Activated CD4-positive, alpha-beta T cell treated with anti-CD3 and anti-CD28 coated beads, Interleukin-2, amount 10 ng/mL, durations not matched to agents 24 days and 14 days (primary cell): ENCODE measurements around the gene ATG10. TPM values are rescaled to one million over a fixed set of nuclear protein-coding genes. Genes with fewer than 3 reads are reported as not detected.
"Not testable (repeated sequence)": the region's sequence is repeated elsewhere in the genome, so short reads cannot be mapped to it uniquely, and the experiment has no call there.

Experiments
- DNase-seq: peaks from one replicate; pipeline ENCODE4 v3.0.0; 2022
- H3K27ac Mint-ChIP-seq: one replicate; pipeline ENCODE4 v1.8.0; 2022; ENCODE audit warnings: mild to moderate bottlenecking, mixed read lengths
- H3K27me3 Mint-ChIP-seq: one replicate; pipeline ENCODE4 v1.8.0; 2022; ENCODE audit warnings: mixed read lengths
- H3K36me3 Mint-ChIP-seq: one replicate; pipeline ENCODE4 v1.8.0; 2022; ENCODE audit warnings: low read depth, mild to moderate bottlenecking, mixed read lengths
- H3K4me1 Mint-ChIP-seq: one replicate; pipeline ENCODE4 v1.8.0; 2021; ENCODE audit warnings: mixed read lengths
- H3K4me3 Mint-ChIP-seq: one replicate; pipeline ENCODE4 v1.8.0; 2022; ENCODE audit warnings: mild to moderate bottlenecking, moderate library complexity, mixed read lengths
- H3K9me3 Mint-ChIP-seq: one replicate; pipeline ENCODE4 v1.8.0; 2021; ENCODE audit warnings: mixed read lengths
- intact Hi-C: fragments of 100-400 bp; cut with micrococcal nuclease; formaldehyde crosslinking; loops from one replicate; pipeline ENCODE4 v1.15.1; 2023
- total RNA-seq: library from RNA; stranded (reverse); gene quantifications from 2 replicates; pipeline ENCODE4 v1.2.3, GENCODE V29; 2022

Gene ATG10
- total RNA-seq, 1 donor from 2014 or later, result 5.9 TPM

GRCh38 chr5:81995407-81995806, 23.6 kb downstream of the ATG10 start:
- Mint-ChIP-seq H3K27ac (no peak overlapping the region), H3K9me3 (peaks cover 30% of the 10 kb centered on the region), H3K4me3 (no peak overlapping the region), H3K27me3 (no peaks in the 10 kb centered on the region), H3K36me3 (peaks cover 43% of the 10 kb centered on the region), H3K4me1 (peaks cover 1% of the 10 kb centered on the region)
- peak; percentile 15 for DNase-seq
- intact Hi-C loops, result no loop called here

DNA sequence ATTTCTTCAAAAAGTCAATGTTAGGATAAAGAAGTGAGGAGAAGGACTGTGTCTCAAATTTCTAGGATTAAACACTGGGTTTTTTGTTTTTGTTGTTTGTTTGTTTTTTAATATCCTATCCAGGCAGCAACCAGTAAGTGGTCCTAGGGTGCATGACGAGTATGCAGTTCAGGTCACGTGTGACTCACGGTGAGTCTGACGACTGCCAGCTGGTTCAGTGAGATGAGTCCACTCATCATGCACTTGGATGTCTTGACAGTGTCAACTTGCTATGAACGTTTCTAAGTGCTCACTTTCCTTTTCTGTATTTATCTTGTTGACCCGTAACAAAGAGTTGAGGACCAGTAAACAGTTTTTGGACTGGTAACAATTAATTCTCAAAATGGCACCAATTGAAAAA, 32.7 kb downstream of the ATG10 start:
- no peaks in the 10 kb centered on the region for H3K4me1 Mint-ChIP-seq
- intact Hi-C loops, result no loop called here
- no peak overlapping the region for H3K4me3 Mint-ChIP-seq
- H3K36me3 Mint-ChIP-seq, result peaks cover 6% of the 10 kb centered on the region
- peaks cover 6% of the 10 kb centered on the region for H3K9me3 Mint-ChIP-seq
- no peaks in the 10 kb centered on the region for H3K27me3 Mint-ChIP-seq
- DNase-seq, result no peak
- H3K27ac Mint-ChIP-seq, result no peak overlapping the region

- H3K4me3 Mint-ChIP-seq, intact Hi-C loops, DNase-seq, H3K27me3 Mint-ChIP-seq, H3K36me3 Mint-ChIP-seq, H3K4me1 Mint-ChIP-seq, H3K27ac Mint-ChIP-seq, H3K9me3 Mint-ChIP-seq: not testable (repeated sequence)
These were observed 38.0 kb downstream of the ATG10 start for GRCh38 chr5:82009869-82010268.

DNA sequence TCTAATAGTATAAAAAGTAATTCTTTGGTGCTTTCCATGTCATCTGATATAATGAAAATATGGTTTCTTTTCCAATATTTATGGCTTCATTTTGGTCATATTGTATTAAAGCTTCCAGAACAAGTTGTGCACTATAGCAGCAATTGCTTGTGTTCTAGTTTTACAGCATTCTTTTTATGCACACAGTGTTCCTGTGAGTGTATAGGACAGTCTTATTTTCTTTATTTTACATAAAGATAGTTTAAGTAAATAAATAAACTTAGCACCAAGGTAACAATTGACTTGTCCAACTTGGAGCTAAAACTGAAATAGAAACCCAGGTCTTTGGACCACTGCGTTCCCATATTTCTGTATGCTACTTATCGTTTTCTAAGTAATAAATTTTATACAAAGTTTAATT, 38.9 kb downstream of the ATG10 start:
- H3K27me3 Mint-ChIP-seq, result no peaks in the 10 kb centered on the region
- no peak overlapping the region for H3K27ac Mint-ChIP-seq
- H3K4me1 Mint-ChIP-seq, result no peaks in the 10 kb centered on the region
- H3K4me3 Mint-ChIP-seq, result no peak overlapping the region
- no peak for DNase-seq
- H3K9me3 Mint-ChIP-seq, result peaks cover 7% of the 10 kb centered on the region
- H3K36me3 Mint-ChIP-seq, result peaks cover 4% of the 10 kb centered on the region
- intact Hi-C loops, result no loop called here

DNA sequence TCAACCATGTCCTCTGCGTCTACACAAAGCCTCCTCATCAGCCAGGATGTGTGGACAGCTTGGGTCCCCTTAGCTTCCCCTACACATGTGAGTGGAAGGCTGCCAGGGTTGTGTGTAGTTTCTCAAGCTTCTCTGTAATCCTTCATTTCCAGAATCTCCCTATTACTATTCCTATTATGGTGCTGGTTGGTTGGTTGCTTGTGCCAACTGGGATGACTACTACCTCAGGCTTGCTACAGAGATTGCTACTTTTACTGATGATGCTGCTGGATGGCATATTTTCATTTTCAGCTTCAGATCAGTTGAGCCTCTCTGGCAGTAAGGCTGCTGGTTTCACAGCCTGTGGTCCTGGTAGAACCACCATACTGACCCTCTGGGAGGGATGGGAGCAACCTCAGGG, 39.9 kb downstream of the ATG10 start:
- Mint-ChIP-seq H3K27me3 (no peaks in the 10 kb centered on the region), H3K36me3 (peaks cover 7% of the 10 kb centered on the region), H3K4me1 (no peaks in the 10 kb centered on the region), H3K9me3 (peaks cover 10% of the 10 kb centered on the region), H3K27ac (no peak overlapping the region), H3K4me3 (no peak overlapping the region)
- no peak for DNase-seq
- intact Hi-C loops, result no loop called here

GRCh38 chr5:82014644-82015043, 42.8 kb downstream of the ATG10 start:
- H3K36me3 Mint-ChIP-seq, H3K27ac Mint-ChIP-seq, DNase-seq, intact Hi-C loops, H3K27me3 Mint-ChIP-seq, H3K4me3 Mint-ChIP-seq, H3K4me1 Mint-ChIP-seq: not testable (repeated sequence)
- peaks cover 10% of the 10 kb centered on the region for H3K9me3 Mint-ChIP-seq

DNA sequence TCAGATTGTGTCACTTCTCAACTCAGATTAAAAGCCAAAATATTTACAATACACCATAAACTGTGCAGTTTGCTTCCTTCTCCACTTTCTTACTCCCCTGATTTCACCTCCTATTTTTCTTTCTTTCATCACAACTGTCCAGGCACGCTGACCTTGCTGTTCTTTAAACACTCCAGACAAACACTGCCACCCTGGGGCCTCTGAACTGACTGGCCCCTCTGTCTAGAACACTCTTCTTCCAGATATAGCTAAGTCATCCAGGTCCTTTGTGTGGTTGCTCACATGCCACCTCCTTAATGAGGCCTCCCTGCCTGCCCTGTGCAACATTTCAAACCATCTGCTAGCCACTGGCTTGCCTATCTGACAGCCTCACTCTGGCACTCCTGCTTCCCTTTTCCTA, 46.6 kb downstream of the ATG10 start:
- no peaks in the 10 kb centered on the region for H3K4me1 Mint-ChIP-seq
- no peak overlapping the region for H3K4me3 Mint-ChIP-seq

GRCh38 chr5:82019342-82020138, 47.7 kb downstream of the ATG10 start:
- Mint-ChIP-seq H3K4me1 (no peaks in the 10 kb centered on the region), H3K4me3 (no peak overlapping the region), H3K27ac (no peak overlapping the region), H3K36me3 (peaks cover 3% of the 10 kb centered on the region), H3K9me3 (peaks cover 10% of the 10 kb centered on the region), H3K27me3 (no peaks in the 10 kb centered on the region)
- intact Hi-C loops, result no loop called here
- peak; percentile 46 for DNase-seq

More for the DNA sequence above, 46.6 kb downstream of the ATG10 start:
- intact Hi-C loops, result no loop called here
- DNase-seq, result no peak
- peaks cover 10% of the 10 kb centered on the region for H3K9me3 Mint-ChIP-seq
- peaks cover 3% of the 10 kb centered on the region for H3K36me3 Mint-ChIP-seq
- no peak overlapping the region for H3K27ac Mint-ChIP-seq
- H3K27me3 Mint-ChIP-seq, result no peaks in the 10 kb centered on the region

- DNase-seq, result no peak
- Mint-ChIP-seq H3K4me1 (no peaks in the 10 kb centered on the region), H3K9me3 (no peaks in the 10 kb centered on the region), H3K36me3 (no peaks in the 10 kb centered on the region), H3K27ac (no peak overlapping the region), H3K27me3 (no peaks in the 10 kb centered on the region), H3K4me3 (no peak overlapping the region)
- intact Hi-C loops, result no loop called here
These were observed 50.7 kb downstream of the ATG10 start for GRCh38 chr5:82022499-82022898.

DNA sequence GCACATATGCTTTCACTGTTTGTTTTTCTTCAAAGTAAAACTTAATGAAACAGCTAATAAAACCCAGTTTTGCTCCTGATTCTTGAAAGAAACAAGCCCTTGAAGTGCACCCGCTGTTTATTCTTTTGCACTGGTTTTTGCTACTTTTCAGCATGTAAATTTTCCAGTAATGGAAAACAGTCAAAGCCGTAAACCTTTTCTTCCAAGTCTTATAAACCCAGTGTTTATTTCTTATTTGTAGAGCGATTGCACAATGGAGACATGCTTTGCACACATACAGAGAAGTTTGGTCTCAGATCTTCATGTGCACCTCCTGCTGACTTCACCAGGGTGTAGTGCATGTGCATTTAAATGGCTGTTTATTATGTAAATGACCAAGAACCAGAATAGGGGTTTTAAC, 51.8 kb downstream of the ATG10 start:
- Mint-ChIP-seq H3K9me3 (no peaks in the 10 kb centered on the region), H3K4me3 (no peak overlapping the region), H3K27ac (no peak overlapping the region), H3K4me1 (no peaks in the 10 kb centered on the region), H3K36me3 (no peaks in the 10 kb centered on the region), H3K27me3 (no peaks in the 10 kb centered on the region)
- no peak for DNase-seq
- intact Hi-C loops, result no loop called here

- Mint-ChIP-seq H3K9me3 (no peaks in the 10 kb centered on the region), H3K36me3 (no peaks in the 10 kb centered on the region), H3K4me3 (no peak overlapping the region), H3K27me3 (no peaks in the 10 kb centered on the region), H3K27ac (no peak overlapping the region), H3K4me1 (no peaks in the 10 kb centered on the region)
- intact Hi-C loops, result no loop called here
- DNase-seq, result no peak
These were observed 59.6 kb downstream of the ATG10 start for GRCh38 chr5:82031220-82032119.

GRCh38 chr5:82042894-82043293, 71.1 kb downstream of the ATG10 start:
- H3K27ac Mint-ChIP-seq, H3K4me3 Mint-ChIP-seq, H3K27me3 Mint-ChIP-seq, H3K36me3 Mint-ChIP-seq, intact Hi-C loops, H3K4me1 Mint-ChIP-seq, DNase-seq: not testable (repeated sequence)
- H3K9me3 Mint-ChIP-seq, result peaks cover 17% of the 10 kb centered on the region

DNA sequence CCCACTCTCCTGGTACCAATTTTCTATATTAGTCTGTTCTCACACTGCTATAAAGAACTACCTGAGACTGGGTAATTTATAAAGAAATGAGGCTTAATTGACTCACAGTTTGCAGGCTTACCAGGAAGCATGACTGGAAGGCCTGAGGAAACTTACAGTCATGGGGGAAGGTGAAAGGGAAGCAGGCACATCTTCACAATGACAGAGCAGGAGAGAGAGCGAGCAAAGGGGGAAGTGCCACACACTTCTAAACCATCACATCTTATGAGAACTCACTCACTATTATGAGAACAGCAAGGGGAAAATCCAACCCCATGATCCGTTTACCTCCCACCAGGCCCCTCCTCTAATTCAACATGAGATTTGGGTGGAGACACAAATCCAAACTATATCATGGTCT, 72.2 kb downstream of the ATG10 start:
- DNase-seq, result no peak
- Mint-ChIP-seq H3K27me3 (no peaks in the 10 kb centered on the region), H3K27ac (no peak overlapping the region), H3K4me1 (no peaks in the 10 kb centered on the region), H3K4me3 (no peak overlapping the region), H3K36me3 (peaks cover 4% of the 10 kb centered on the region), H3K9me3 (peaks cover 13% of the 10 kb centered on the region)
- intact Hi-C loops, result no loop called here

DNA sequence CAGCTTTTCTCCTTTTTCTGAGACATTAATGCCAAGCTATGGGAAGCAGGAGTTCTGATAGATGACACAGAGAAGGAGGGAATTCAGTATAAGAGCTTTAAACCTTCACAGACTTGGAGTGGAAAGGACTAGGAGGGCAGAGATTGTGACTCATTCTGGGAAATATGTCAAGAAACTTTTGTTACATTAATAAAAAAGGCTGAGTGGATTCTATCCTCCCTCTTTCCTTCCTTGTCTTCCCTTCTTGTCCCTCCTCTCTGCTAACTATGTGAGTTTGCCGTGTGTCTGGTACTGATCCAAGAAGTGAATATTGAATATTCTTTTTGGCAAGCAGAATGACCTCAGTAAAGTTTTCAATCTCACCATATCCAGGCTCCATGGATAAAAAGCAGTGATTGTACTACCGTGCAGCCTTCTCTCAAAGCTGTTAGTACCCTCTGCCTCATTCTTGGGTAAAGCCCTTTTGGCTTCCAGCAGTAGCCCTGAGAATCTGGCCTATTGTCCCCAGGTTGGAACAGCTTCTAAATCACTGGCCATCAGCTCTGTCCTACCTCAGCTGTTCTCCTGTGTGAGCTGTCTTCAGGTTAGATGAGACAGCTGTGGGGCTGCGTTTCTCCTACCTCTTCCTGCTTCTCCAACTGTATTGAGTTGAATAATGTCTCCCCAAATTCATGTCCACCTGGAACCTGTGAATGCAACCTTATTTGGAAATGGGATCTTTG, 73.9 kb downstream of the ATG10 start:
- Mint-ChIP-seq H3K27ac (no peak overlapping the region), H3K36me3 (peaks cover 4% of the 10 kb centered on the region), H3K9me3 (peaks cover 13% of the 10 kb centered on the region), H3K27me3 (no peaks in the 10 kb centered on the region), H3K4me1 (no peaks in the 10 kb centered on the region), H3K4me3 (no peak overlapping the region)
- intact Hi-C loops, result no loop called here
- DNase-seq, result no peak
